H1 (cell line): ENCODE measurements around the gene TSPAN9. TPM values are rescaled to one million over a fixed set of nuclear protein-coding genes. Genes with fewer than 3 reads are reported as not detected.

Experiments used
- BACH1 ChIP-seq: IDR thresholded peaks from 2 replicates; pipeline ENCODE4 v1.6.1; 2012; ENCODE audit warnings: low read length, improper control_type of control experiment
- GABPA ChIP-seq: IDR thresholded peaks from 2 replicates; pipeline ENCODE4 v1.6.1; 2011; ENCODE audit warnings: mild to moderate bottlenecking, low read length, moderate library complexity, borderline replicate concordance; ENCODE audit not compliant: insufficient read depth
- KDM4A ChIP-seq: IDR thresholded peaks from one replicate; pipeline ENCODE4 v1.7.1; 2012; ENCODE audit warnings: low read depth, mild to moderate bottlenecking, moderate library complexity, low read length, inconsistent platforms; ENCODE audit not compliant: severe bottlenecking
- POLR2A ChIP-seq, 2 experiments: IDR thresholded peaks; 1 replicate in 1 of 2; 2 replicates in 1 of 2; pipeline ENCODE4 v1.6.1; 2011; ENCODE audit warnings: low read depth in 2 of 2, low read length in 2 of 2, mild to moderate bottlenecking in 2 of 2; ENCODE audit errors: control extremely low read depth in 1 of 2
- POLR2AphosphoS5 ChIP-seq: IDR thresholded peaks from 2 replicates; pipeline ENCODE4 v1.6.1; 2011; ENCODE audit warnings: low read depth, low read length
- TAF1 ChIP-seq: IDR thresholded peaks from 2 replicates; pipeline ENCODE4 v1.6.1; 2011; ENCODE audit warnings: mild to moderate bottlenecking, low read depth, low read length
- TEAD4 ChIP-seq: IDR thresholded peaks from 2 replicates; pipeline ENCODE4 v1.6.1; 2012; ENCODE audit warnings: low read depth, low read length, inconsistent platforms, mixed read lengths
- polyA plus RNA-seq, 7 experiments: library from polyadenylated mRNA; depleted of rRNA in 3 of 7; stranded (reverse) in 5 of 7; unstranded in 2 of 7; fragments of >200 nt in 5 of 7; fragments of 200-250 nt in 2 of 7; gene quantifications; 1 replicate in 5 of 7; 2 replicates in 1 of 7; 4 replicates in 1 of 7; pipeline versions ENCODE4 v1.2.1 to v1.2.3, GENCODE V29; 2011 to 2013; ENCODE audit warnings: missing spikeins in 2 of 7, mixed read lengths in 2 of 7
- total RNA-seq: library from RNA; stranded (reverse); fragmentation: NEBNext Ultra II Directional; extraction: Animal tissue kit (Norgen Biotek cat#: 25700); gene quantifications from 2 replicates; pipeline ENCODE4 v1.2.1, GENCODE V29; 2021

The TSPAN9 gene
- total and polyA plus RNA-seq, 2 of the 8 experiments (the other 6 are each of a cell fraction or from before 2014, with no cell fraction given), result 11.5 to 29.1 TPM

- no peak for TF ChIP-seq POLR2A (IDR thresholded peaks at IDR 0.05; ENCODE audit: control extremely low read depth in 1 of 2, low read depth in 2 of 2, low read length in 2 of 2)
- no peak for TF ChIP-seq TEAD4
- no peak for TF ChIP-seq KDM4A
- TF ChIP-seq POLR2AphosphoS5, result no peak
- TF ChIP-seq GABPA, result no peak
- no peak for TF ChIP-seq TAF1
- no peak for TF ChIP-seq BACH1
Measured at GRCh38 chr12:3316776-3317480, 239.7 kb downstream of the TSPAN9 start (continued).
